ENCODE results near the gene HAND1.
A peak's percentile ranks its signal among the peaks of the same experiment; 100 is the strongest.

The HAND1 gene

DNA sequence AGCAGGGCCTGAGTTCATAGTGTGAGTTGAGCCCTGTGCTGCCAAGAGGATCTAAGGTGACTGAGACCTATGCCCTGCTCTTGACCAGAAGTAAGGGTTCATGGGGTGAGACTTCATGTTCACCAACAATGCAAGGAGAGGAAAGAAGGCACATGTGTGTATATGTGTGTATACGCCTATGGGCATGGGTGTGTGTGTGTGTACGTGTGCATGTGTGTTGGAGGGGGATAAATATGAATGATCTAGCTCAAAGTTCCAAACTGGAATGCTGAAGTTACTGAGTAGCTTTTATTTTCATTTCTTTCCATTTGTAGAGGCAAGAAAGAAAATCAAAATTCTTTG lies 25.6 kb upstream of the HAND1 start:
- no peak for DNase-seq

DNA sequence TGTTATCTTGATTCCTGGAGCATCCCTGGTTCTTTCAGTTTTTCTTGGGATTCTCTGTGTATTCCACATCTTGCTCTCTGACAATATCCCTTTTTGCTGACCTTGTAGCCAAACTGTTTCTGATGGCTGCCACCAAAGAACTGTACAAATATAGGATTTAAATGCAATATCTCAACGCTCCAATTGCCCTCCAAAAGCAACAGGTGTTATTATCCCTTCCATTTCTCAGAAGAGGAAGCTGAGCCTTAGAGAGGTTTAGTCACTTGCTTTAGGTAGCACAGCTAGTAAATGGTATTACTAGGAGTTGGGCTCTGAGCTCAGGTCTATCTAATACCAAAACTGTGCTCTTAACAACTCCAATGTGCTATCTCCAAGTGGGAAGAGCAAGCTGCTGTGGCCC lies 24.2 kb upstream of the HAND1 start:
- no peak for DNase-seq

DNA sequence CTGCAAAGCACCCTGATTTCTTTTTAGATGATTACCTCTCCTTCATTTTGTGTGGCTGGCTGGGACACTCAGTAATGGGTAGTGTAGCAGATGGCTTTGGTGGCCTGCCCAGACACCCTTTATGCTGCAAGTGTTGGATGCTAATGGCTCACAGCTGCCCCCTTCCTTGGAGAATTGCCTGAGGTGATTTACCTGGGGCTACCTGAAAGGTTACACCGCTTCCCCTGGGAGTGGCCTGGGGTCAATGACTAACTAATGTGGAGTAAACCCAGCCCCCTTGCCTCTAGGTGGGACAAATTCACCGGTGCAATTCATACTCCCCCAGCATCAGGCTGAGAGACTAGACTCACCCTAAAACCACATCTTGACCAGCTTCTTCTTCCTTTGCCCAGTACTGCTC lies 23.5 kb upstream of the HAND1 start:
- DNase-seq: no peak

DNA sequence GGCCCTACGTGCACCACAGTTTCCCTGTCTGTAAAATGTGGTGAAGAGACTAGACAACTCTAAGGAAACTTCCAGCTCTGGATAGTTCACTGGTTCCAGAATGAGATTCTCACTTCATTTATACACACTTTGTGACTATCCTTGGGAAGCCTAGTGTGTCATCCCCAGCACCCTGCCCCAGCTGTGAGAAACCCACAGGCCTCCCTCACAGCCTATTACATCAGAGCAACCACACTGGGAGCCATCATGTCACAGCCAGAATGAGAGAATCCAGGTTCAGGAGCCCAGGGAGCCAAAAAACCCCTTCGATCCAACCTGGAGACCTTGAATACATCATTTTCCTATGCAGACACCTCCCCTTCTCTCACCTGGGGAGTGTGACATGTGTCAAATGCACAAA lies 21.0 kb upstream of the HAND1 start:
- DNase-seq: no peak

DNA sequence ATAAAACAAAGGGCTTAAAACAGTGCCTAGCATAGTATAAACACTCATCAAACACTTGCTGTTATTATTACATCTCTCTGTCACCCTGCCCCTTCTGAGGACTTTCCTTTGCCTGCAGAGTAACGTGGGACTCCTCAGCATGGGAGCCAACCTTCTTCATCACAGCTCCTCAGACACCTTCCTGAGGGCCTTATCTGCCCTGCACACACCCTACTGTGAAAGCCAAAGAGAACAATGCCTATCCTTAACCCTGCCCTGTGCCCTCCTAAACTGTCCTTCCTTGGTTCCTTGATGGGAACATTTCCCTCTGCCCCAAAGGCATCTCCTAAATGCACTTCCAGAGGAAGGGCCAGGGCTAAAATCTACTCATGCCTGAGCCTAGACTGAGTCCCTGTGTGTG lies 20.6 kb upstream of the HAND1 start:
- DNase-seq: no peak

DNA sequence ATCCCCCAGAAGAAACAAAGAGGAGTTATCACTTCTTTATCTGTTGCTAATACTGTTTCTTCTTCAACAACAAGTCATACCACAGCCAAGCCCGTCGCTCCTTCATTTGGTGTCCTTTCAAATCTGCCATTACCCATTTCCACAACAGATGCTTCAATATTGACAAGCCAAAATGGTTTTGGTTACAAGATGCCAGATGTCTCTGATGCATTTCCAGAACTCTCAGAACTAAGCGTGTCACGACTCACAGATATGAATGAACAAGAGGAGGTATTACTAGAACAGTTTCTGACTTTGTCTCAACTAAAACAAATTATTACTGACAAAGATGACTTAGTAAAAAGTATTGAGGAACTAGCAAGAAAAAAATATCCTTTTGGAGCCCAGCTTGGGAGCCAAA lies 16.0 kb upstream of the HAND1 start:
- peak; percentile 26 for DNase-seq

DNA sequence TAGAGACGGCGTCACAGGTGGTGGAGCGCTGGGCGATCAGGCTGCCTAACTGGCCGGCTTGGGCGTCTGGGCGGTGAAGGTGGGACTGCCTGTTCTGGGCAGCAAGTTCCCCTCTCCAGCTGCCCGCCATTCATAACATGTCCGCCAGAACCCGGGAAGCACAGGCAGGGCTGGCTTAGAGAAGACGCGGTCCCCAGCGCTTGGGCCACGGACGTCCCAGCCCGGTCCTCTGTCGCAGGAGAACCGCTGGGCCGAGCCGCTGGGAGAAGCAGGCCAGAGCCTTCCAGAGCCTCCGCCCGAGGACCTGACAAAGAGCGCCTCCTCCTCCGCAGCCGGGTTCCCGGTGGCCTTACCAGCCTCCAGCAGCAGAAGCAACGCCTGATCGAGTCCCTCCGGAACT lies 15.2 kb upstream of the HAND1 start:
- no peak for DNase-seq

DNA sequence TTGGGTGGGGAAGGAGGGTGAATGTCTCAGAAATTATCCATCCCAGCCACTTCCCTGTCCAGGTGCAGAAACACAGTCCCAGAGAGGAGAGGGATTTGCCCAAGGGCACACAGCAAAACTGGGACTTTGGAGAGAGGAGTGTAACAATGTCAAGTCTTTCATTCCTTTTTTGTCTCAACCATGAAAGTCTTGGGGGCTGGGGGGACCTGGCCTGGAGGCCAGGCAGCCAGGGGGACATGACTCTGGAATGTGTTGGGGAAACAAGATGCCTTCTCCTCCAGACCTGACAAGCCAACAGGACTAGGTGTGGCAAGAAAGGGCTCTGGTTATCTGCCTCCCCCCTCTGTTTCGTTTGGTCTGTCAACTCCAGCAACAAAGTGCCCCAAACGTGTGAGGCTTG lies 13.9 kb upstream of the HAND1 start:
- no peak for DNase-seq

DNA sequence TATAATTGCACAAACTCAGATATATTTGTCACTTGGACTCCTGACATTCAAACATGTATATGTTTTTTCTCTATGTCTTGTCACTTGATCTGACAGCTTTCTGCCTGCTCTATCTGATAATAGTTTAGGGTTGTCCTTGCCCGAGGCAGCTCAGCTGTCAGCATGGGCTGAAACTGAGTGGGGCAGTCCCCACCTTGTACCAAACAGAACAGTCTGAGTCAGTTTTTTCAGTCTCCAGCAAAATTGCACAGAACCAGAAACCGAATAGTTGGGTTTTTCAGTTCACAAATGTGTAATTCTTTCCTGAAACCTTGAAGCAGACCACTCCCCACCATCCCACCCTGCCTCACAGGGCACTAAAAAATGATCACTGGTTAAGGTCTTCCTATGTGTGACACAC lies 9.5 kb upstream of the HAND1 start:
- no peak for DNase-seq

DNA sequence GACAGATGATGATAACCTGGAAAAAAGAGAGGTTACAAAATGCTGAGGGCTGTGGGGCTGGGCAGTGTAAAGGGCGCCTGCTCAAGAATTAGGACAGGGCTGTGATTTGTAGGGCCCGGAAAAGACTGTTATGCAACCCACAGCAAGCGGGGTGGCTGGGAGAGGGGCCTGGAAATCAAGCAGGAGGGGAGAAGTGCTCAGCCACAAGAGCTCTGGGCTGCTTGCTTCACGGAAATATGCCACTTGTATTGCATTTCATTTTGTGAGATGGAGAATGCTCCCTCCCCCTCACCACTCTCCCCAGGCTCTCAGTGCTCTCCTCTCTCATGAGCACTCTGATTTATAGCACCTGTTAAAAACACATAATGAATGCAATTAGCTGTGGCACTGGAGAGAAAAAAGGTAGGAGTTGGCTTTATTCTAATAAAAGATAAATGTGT lies 8.4 kb upstream of the HAND1 start:
- DNase-seq: no peak

DNA sequence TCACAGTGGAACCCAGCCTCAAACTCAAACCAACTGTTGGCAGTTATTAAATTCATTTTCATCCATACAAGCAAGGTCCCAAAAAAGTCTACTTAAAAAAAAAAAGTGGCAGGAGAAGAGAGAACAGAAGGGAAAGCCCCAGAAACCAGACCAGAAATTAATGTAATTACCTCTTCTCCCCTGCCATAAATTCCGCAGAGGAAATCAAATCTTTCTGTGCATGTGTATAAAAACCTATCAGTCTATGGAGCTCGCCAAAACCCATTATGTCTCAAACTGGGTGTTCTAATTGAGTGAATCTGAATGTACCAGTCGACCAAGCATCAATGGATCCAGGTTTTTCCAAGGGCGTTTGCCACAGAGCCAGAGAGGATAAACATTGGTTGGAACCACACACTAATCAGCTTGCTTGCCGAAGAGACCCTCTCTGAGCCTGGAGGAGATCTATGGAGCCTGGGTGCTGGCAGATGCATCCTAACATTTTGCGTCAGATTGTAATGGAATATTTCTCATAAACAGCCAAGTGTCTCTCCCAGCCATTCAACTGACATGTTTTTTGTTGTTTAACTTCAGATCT lies 7.9 kb upstream of the HAND1 start:
- no peak for DNase-seq

DNA sequence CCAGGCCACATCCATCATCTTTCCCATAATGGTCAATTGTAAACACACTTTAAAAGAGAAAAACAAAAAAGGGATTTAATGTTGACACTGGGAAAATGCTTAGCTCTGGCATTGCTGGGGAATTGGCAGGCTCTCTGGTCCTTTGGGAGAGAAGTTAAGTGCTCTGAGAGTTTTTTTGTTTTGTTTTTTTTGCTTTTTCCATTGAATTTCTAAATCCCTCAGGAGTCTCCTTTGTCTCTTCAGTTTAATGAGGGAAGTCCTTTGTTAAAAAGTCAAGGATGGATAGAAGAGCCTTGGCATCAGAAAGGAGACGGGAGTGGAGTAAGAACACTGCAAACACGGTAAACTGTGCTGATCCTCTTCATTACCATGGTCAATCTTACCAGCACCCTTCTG lies 7.1 kb upstream of the HAND1 start:
- DNase-seq: no peak

DNA sequence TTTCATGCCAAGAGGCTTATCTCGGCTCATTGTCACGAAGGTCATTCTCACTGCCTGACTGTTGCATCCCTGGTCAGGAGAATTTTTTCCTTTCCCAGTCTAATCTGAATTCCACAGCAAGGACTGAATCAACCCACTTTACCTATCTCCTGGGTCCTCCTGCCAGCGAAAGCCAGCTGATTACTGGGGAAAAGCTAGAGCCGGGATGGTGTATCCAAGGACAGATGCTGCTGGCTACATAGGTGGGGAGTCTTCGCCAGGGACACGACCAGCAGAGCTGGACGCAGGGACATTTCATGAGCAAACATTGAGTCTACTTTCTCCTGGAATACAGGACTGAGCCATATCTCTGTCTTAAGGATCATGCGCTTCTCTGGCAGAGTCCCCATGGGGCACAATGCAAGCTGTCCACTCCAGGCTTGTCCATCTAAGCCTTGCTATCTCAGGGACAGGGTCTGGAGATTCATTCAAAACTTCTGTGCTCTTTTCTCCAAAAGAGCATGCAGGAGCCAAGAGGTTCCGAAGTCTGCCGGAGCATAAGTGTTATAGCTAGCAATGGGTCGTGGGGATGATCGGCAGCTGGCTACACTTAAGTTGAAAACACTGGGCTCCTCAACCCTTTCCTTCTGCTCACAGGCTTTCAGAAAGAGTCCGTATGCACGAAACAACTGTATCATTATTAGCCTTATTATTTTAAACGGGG lies 6.5 kb upstream of the HAND1 start:
- DNase-seq: peak; percentile 9

DNA sequence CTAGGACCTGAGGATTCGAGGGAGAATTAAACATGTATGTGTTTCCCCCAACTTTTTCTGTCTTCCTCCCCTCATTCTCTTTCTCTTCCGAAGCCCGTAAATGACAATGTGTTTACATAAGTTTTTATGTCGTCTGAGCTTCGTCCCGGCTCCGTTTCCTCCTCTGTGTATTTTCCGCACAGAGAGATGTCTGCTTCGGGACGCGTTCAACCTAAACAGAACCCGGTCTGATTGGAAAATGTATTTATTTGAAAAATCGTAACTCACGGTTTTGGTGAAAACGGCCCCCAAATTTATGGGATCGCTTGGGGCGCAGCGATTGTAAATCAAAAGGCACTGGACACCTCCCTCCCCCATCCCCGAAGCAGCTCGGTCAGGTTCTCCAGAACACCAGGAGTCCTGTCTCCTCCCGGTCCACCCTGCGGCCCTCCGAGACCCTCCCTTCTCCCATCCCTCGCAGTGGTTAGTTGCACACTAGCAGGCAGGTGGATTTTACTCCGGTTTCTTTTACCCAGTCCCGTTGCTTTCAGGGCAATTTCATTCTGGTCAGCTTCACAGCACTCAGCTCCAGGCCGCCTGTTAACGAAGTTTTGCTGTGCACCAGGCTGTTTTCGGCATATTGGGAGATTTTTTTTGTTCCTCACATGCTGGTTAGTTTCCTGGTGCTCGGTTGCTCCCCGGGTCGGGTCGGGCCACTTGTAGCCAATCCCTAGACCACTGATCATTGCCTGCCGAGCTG lies 5.8 kb upstream of the HAND1 start:
- DNase-seq: no peak

DNA sequence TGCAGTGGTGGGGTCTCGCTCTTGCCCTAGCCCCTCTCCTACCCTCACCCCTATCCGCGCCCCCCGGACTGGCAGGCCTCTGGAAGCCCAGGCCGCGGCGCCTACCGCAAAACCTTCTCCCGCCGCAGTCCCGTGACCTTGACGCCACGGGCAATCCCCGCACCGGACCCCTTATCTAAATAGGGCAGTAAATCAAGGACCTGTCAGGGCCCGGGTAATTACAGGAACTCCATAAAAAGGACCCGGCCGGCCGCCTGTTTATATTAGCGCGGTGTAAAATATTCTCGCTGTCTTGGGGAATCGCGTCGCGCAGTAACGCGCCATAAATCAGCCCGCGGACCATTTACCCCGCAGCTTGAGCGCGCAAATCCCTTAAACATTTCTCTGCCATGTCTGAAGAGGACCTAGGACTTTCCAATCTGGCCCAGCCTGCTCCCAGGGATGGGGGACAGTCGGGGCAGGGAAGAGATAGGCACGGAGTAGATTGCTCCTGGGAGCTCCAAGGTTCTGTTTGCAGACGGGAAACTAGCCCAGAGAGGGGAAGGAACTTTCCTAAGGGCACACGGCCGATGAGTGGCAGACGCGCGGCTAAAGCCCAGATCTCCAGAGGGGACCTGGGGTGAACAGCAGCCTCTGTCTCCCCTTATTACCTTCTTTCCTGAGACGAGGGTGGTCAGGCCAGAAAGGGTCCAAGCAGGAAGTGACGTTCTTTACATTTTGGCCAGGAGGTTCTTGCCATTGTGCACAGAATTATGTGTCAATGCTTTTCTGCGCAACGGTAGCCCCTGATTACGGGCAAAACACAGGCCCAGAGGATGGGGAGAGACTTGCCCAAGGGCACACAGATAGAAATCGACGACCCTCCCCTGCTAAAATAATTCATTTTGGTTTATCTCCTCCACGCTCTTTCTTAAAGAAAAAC lies 4.8 kb upstream of the HAND1 start:
- no peak for DNase-seq

DNA sequence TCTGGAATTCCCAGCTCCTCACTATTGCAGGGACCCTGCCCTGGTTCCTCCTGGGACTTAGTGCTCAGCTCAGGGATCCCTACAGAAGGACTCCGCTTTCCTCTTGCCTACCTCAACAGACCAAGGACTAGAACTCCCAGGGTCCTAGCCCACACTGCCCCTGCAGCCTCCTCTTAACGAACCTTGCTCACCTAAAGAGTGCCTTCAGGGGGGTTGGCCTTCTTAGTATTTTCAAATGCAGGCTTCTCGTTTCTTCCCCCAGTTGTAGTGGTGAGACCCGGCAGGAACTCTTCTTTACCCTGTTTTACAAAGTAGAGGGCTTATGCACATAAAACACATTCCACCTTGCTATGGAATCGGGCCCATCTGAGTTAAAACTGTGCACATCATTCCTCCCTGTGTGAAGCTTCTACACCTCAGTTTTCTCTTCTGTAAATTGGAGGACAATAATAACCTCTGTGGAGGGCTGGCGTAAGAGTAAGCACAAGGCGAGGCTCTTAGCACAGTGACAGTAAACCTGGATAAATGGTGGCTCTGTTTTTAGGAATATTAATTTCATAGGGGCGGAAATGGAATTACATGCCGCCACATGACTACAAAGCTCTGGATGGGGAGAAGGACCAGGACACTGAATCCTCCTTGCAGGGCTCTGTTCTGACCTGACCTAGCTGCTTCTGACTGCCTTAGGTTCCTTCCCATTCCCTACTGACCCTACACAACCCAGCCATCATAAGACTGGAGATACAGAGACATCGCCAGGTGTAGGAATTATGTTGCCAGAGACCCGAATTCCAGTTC lies 3.8 kb upstream of the HAND1 start:
- no peak for DNase-seq

DNA sequence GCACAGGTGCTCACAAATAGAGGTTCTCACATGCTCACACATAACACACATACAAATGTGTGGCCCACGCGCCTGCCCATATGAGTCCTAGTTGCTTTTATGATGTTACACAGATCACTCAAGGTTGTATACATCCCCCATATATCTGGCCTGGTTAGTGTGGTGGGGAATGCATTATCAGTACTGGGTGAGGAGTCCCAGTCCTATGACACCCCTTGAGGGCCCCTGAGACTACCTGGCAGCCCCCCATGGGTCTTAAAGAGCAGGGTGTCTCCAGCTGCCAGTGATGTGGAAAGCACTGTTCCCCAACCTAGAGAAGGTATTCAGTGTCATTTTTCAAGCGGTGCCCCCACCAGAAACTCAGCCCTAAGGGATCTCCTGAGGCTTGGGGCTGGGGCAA lies 2.8 kb upstream of the HAND1 start:
- DNase-seq: no peak

DNA sequence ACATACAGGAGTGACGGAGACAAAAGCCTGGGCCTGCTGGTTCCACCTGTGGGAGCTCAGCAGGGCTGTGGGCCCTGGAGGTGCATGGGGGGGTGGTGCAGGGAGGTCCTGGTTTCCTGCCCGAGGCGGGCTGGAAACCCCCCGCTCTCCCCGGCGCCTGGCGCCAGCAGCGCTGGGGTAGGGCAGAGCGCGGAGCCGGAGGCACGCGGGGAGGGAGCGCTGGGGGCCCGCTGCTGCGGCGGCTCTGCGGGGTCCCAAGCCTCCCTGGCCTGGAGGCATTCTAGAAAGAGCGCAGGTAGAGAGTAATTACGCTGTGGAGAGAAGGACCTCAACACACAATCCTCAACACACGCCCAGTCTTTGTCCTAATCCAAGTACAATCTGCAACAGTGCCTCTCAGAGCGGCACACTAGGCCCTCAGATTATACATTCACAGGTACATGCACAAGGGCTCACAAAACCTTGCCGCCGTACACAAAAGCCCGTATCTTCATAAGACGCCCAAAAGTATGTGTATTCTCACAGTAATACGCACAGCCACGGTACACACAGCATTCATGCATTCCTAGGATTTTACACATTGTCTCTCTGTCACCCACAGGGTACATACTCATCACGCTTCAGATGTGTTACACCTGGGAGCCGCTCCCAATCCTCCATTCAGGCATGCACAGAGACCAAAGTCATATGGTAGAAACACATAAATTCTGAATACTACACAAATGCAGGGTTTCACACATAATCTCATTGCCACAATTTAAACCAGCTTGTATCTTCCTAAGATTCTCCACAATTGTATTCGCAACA lies 2.1 kb upstream of the HAND1 start:
- DNase-seq: no peak

DNA sequence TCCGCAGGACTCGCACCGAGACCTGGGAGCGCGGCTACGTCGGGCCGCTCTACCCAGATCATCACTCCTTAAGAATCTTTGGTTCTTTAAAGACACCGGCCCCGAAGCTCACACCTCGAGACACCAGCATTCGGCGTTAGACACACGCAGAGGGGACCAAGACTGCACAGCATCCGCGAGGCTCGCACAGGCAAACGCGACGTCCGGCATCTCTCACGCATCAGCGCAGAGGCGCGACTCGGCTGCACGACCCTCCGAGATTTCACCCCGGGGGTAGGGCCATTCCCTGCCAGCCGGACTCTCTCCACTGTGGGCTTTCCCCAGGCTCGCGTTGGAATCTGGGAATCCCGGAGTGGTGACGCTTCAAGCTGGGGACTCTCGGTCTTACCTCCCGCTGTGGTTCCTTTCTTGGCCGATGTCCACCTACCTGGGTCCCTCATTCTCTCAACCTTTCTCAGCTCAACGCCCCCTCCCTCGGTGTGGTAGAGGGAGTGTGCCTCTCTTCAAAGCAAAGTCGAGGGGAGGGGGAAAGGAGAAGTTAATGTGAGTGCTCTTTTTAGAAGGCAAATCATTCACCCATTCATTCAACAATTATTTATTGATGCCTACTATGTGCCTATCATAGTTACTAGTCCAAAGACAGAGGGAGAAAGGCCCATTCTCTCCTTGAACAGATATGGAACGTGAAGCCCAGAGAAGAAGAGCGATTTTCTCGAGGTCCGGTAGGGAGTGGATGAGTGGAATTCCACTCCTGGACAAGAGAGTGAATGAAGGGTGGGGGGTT lies 1.3 kb upstream of the HAND1 start:
- DNase-seq: no peak

DNA sequence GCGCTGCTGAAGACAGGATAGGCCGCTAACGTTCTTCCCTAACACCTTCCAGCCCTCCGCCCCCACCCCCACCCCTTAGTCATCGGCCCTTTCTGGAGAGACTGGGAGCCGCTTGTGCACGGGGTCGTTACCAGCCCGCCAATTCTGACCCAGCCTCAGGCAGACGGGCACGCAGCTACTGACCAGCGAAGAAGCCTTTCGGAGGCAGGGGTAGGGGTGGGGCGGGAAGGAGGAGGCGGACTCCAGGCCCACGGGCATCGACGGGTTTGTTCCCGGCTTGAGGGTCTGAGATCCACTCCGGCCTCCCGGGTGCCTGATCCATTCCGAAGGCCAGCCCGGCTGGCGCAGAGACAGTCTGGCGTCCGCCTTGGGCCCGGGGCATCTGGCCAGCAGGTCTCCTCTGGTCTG lies 729 bp upstream of the HAND1 start:
- no peak for DNase-seq
